ENCODE measurements around the gene PRPSAP1.
"Not testable (repeated sequence)": the region's sequence is repeated elsewhere in the genome, so short reads cannot be mapped to it uniquely, and the experiment has no call there.

The PRPSAP1 gene

DNA sequence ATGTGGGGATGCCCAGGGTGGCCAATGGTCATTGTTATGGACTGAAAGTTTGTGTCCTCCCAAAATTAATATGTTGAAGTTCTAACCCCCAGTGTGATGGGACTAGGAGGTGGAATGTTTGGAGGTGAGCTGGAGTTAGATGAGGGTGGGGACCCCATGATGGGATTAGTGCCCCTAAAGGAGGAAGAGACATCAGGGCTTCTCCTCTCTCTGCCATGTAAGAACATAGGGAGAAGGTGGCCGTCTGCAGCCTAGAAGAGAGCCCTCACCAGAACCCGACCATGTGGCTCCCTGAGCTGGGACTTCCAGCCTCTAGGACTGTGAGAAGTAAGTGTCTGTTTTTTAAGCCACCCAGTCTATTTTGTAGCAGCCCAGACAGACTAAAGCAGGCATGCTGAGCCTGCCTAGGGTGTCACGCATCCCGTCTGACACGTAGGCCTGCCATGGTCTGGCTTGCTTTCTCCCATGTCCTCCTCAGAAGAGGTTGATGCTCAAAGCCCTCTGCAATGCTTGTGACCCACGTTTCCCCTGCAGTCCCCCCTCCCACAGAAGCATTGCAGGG, 4.0 kb upstream of the PRPSAP1 start:
- no peak for DNase-seq

DNA sequence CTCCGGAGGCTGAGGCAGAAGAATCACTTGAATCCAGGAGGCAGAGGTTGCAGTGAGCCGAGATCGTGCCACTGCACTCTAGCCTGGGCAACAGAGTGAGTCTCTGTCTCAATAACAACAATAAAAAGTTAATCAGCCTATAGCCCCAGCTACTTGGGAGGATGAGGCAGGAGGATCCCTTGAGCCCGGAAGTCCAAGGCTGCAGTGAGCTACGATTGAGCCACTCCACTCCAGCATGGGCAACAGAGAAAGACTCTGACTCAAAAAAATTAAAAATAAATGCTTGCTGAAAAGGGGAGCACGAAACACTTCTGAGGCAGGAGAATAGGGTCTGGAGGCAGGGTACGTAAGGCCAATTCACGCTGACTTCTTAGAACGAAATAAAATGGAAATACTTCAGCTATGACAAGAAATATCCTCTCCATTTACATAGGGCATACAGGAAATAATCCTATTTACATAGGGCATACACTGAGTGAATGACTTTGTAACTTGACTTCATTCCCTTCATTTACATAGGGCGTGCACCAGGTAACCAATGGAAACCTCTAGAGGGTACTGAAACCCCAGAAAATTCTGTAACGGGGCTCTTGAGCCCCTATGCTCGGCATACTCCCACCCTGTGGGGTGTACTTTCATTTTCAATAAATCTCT, 3.2 kb upstream of the PRPSAP1 start:
- DNase-seq, result no peak

DNA sequence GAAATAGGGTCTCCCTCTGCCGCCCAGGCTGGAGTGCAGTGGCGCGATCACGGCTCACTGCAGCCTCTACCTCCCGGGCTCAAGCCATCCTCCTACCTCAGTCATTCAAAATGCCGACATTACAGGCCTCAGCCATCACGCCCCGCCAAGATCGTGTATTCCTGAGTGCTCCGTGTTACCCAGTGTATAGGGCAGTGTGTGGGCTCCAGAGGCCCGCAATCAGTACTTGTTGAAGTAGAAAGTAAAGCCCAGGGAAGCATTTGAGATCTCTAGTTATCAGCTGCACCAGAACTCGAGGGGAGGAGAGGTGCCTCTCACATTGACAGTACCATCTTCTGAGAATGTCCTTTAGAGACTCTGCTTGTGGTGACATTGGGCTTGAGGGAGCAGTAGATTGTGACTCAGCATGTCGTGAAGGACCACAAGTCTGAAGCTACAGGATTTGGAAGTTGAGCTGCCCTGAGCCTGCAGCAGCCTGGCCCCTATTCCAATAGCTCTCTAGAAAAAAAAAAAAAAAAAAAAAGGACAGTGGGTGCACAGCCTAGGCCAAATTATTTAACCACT, 1.1 kb upstream of the PRPSAP1 start:
- DNase-seq, result no peak

DNA sequence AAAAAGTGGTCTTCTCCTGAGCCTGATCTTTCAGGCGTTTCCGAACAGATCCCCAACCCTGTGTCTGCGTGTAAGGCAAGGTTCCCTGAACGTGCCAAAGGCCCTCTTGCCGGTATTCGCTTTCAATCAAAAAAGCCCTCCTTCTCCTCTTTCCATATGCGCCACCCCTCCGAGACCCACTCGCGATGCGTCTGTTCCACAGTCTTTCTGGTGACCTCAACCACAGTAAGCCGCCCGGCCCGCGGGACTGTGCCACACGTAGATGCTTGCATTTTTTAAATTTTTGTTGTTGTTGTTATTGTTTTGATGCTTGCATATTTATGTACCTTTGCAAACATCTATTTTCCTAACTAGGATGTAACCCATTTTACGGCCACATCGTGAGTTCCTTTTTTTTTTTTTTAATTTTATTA, 607 bp upstream of the PRPSAP1 start:
- DNase-seq, result no peak

DNA sequence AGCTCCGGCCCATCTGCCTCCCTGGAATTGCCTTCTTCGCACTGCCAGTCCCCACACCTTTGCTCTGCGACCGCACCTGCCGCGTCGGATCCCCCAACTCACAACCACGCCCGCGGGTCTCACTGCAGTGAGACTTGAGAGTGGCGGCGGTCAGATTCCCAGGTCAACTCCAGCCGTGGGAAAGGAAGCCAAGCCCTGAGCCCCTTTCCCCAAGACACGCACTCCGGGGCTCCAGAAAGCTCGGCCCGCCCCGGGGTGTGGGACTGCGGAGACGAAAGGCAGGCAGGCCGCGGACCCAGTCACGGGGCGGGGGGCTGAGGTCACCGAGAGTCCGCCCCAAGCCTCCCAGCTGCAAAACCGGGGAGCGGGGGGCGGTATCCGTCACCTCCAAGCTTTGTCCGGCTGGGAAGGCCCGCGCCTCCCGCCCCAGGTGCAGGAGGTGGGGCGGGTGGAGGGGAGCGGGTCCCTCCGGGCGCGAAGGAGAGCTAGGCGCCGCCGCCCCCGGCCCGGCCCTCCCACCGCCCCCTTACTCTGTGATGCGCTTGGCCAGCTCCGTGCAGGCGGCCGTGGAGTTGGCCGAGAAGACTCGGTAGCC, 615 bp downstream of the PRPSAP1 start:
- DNase-seq, result no peak

DNA sequence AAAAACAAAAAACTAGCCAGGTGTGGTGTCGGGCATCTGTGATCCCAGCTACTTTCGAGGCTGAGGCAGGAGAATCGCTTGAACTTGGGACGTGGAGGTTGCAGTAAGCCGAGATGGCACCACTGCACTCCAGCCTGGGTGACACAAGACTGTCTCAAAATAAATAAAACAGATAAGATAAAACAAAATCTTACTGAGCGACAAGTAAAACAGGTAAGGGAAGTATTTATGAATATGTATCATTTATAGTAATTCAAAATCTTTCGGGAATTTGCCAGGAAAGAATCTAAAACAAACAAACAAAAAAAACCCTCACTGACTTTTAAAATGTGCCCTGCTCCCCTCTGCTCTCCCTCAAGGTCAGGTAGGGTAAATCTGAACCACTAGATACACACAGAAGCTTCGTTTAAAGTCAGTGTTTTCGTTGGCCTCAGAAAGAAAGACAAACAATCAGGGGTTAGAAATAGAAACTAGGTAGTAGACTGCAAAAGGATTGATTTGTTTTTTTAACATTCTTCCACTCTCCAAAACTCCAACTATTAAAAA, 2.1 kb downstream of the PRPSAP1 start:
- DNase-seq, result no peak

DNA sequence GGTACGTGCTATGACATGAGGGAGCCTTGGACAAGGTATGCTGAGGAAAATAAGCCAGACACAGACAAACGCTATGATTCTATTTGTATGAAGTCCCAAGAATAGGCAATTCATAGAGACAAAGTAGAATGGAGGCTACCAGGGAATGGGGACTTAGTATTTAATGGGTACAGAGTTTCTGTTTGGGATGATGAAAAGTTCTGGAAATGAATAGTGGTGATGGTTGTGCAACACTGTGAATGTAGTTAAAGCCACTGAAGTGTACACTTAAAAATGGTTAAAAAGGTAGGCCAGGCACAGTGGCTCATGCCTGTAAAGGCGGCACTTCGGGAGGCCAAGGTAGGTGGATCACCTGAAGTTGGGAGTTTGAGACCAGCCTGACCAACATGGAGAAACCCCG, 3.3 kb downstream of the PRPSAP1 start:
- no peak for DNase-seq

DNA sequence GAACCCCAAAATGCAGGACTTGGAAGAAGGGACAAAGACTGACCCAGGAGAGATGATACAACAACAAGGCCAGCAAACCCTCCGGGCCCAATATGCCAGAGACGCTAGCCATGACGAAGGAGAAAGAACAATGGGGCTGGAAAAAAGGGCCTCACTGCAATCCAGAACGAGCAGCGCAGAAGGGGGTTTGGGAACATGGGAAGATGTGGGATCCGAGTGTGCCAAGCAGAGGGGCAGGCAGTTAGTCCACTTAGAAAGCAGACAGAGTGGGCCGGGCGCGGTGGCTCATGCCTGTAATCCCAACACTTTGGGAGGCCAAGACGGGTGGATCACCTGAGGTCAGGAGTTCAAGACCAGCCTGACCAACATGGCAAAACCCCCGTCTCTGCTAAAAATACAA, 6.8 kb downstream of the PRPSAP1 start:
- not testable (repeated sequence) for DNase-seq

DNA sequence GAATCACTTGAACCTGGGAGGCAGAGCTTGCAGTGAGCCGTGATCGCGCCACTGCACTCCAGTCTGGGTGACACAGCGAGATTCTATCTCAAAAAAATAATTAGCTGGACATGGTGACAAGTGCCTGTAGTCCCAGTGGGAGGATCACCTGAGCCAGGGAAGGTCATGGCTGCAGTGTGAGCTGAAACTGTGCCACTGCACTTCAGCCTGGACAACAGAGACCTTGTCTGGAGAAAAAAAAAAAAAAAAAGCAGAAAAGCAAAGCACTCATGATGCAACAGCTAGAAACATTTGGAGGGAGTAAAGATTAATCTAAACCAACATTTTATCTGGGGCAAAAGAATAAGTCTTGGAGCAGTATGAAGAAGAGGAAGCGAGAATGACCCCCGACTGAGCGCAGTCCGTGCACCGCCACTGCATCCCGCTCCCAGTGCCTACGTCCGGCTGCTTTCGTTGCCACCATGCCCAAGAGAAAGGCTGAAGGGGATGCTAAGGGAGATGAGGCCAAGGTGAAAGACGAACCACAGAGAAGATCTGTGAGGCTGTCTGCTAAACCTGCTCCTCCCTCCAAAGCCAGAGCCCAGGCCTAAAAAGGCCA, 8.2 kb downstream of the PRPSAP1 start:
- no peak for DNase-seq

DNA sequence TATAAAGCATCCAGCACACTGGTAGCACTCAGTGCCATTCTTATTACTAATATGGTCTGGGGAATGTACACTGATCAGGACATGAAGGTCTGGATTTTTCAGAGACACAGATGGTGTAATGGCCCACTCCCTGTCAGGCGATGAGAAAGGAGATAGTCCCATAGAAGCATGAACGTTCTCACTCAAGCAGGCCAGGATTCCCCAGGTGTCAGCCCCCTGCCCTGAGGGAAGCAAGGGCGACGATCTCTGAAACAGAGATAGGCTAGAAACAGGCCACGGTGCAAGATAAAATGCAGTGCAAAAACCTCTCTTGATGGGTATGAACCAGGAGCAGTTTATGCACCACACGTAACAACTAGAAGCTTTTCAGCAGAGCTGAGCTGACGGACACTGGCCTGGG, 10.6 kb downstream of the PRPSAP1 start:
- DNase-seq, result no peak

DNA sequence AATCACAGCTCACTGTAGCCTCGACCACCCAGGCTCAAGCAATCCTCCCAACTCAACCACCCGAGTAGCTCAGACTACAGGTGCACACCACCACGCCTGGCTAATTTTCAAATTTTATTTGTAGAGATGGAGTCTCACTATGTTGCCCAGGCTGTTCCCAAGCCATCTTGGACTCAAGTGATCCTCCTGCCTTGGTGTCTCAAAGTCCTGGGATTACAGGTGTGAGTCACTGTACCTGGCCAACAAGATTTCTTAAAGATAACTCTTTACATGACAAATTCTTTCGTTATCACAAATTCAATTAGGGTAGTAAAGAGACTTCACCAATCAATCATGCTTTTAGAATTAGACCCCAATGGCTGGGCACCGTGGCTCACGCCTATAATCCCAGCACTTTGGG, 12.4 kb downstream of the PRPSAP1 start:
- no peak for DNase-seq

DNA sequence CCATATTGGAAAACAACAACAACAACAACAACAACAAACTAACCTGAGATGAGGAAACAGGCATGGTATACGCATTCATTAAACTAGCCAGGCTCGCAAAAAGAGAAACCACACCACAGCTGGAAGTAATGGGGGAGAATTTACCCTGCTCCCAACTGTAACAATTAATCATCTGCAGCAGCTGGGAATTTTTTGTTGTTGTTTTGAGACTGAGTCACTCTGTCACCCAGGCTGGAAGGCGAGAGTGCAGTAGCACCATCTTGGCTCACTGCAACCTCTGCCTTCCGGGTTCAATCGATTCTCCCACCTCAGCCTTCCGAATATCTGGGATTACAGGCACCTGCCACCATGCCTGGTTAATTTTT, 16.3 kb downstream of the PRPSAP1 start:
- no peak for DNase-seq

DNA sequence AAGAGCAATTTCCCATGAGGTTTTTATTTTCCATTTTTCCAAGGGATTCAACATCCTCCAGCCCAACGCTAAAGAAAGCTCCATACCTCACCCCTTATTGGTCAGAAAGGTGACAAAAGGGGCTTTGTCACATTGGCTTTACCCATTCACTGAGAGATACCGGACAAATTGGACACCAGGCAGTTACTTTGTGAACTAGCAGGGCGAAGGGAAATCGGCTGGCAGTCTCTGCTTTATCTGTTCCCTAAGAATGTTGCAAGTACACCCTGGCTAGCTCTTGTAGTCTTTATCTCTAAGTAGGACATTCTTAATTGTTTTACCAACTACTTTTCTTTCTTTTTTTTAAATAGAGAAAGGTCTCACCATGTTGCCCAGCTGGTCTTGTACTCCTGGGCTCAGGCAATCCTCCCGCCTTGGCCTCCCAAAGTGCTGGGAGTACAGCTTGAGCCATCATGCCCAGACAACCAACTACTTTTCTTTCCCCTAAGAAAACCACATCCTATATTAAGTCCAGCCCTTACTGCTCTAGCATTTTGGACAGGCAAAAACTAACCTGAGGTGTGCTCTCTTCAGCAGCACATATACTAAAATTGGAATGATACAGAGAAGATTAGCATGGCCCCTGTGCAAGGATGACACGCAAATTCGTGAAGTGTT, 16.8 kb downstream of the PRPSAP1 start:
- no peak for DNase-seq

DNA sequence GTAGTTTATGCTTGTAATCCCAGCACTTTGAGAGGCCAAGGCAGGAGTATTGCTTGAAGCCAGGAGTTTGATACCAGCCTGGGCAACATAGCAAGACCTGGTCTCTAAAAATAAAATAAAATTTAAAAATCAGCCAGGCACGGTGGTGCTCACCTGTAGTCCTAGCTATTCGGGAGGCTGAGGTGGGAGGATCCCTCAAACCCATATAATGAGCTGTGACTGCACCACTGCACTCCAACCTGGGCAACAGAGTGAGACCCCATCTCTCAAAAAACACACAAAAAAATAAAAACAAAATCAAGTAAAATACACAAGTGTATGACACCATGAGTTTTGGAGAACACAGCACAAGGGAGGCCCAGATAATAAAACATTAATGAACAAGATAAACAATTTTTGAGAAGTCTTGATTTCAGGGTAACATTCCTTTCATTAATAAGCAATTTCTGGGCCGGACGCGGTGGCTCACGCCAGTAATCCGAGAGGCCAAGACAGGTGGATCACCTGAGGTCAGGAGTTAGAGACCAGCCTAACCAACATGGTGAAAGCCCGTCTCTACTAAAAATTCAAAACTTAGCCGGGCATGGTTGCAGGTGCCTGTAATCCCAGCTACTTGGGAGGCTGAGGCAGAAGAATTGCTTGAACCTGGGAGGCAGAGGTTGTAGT, 17.9 kb downstream of the PRPSAP1 start:
- no peak for DNase-seq

DNA sequence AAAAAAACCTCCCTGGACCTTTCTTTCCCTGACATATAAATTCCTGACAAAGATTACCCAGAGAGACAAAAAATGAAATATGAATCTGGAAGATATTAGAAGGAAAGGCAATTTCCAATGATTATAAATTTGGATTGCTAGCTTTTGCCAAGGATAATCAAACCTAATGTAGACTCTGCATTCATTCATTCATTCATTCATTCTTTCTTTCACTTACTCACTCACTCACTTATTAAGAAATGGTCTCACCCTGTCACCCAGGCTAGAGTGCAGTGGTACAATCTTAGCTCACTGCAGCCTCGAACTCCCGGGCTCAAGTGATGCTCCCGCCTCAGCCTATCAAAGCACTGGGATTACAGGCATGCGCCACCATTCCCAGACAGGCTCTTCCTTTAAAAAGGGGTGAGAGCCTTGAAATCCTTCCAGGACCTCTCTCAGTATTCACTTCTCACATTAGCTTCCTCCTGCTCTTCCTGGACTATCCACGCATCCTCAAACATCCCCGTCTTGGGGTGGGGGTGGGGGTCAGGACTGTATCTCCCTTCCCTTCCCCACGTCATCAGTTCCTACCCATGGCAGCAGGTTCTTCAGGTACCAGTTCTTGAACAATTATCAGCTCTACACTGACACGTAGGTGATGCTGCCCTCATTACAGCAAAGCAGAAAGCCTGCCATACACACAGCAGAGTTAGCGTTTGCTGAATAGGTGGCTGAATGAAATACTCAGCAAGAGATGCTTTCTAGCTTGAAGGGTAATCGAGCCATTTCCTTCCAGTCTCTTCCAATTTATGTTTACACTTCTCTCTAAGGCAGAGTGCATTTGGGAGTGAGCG, 19.8 kb downstream of the PRPSAP1 start:
- DNase-seq, result no peak

DNA sequence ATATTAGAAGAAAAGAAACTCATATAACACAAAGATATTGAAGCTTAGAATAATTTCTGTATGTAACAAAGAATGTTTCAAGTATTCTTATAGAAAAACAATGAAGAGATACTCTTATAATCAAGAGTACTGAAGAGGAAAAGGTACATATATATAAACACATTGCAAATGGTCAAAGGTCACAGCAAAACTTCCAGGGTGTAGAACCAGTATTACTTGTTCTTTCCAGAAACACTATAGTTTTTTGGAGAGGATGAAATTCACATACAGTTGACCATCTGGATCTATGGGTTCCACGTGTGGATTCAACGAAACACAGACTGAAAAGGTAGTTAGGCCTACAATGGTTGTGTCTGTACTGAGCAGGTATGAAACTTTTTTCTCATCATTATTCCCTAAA, 22.6 kb downstream of the PRPSAP1 start:
- DNase-seq, result no peak

DNA sequence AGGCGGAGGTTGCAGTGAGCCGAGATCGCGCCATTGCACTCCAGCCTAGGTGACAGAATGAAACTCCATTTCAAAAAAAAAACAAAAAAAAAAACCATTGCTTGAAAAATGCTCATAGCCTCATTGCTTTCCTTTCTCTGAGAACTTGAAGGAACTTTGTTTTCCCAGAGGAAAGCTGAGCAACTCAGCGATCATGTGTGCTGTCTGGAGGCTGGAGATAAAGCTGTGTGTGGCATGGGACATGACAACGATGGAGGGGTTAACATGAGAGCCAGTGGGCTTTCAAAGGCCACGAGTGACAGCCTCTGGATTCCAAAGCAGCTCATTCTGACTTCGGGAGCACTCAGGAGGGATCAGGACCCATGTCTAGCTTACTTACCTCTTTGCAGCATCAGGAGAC, 24.1 kb downstream of the PRPSAP1 start:
- DNase-seq, result no peak

DNA sequence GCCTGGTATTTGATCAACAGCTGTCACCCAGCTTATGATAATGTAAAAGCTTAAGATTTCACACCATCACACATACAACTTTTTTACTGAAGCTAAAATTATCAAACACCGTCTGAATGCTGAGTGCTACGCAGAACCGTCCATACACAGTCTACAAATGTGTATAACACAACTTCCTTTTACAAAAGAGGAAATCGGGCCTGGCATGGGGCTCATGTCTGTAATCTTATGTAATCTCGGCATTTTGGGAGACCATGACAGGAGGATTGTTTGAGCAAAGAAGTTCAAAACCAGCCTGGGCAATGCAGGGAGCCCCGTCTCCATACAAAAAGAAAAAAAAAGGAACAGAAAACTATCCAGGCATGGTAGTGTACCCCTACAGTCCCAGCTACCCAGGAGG, 26.0 kb downstream of the PRPSAP1 start:
- peak; percentile 38 for DNase-seq

DNA sequence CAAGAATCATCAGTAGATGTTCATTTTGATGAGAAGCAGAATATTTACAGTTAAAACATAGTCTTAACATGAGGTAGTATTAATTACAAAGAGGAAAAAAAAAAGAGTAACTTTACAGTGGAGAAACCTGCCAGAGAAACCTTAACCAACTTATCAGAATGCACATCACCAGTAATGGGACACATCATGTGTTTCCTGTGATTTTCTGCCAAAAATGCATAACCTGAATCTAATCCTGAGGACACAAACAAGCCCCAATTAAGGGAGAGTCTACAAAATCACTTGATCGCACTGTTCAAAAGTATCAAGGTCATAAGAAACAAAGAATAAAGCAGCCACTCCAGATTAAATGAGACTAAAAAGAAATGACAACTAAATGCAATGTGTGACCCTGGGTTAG, 27.4 kb downstream of the PRPSAP1 start:
- DNase-seq, result no peak

DNA sequence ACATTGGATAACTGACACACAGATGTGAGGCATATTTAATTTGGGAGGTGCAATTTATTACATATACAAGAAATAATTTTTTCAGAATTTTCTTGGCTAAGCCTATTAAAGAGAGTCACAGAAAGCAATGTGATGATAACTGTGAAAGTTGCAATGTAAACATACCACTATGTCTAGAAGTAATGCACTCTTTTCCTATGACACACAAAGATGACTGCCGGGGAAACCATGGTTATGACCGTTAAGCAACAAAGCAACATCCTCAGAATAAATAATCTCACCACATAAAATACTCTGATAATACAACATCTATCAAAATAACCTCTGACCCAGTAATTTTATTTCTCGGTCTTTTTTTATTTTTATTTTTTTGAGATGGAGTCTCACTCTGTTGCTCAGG, 35.1 kb downstream of the PRPSAP1 start:
- DNase-seq, result no peak

DNA sequence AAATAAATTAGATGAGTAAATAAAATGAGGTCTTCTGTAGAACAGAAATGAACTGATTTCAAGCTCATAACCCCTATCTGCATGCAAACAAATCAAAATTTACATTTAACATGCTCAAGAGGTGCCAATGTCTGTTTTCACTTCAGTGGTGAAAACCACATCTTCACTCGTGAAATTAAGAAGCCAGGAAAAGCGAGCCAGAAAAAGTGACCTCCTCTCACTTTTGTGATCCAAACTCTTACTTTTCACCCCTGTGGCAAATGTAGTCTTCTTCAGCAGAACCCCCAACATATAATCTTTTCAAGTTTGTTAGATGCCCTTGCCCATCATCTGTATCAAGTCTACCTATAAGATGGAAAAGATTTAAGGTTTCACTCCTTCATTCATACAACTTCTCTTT, 36.2 kb downstream of the PRPSAP1 start:
- no peak for DNase-seq

Measured in CD4-positive, alpha-beta T cell treated with Interleukin-15 for 1 hour (primary cell).